Keratinocyte (primary cell): ENCODE measurements around the gene PACRGL. TPM values are rescaled to one million over a fixed set of nuclear protein-coding genes. Genes with fewer than 3 reads are reported as not detected.

Source experiments
- DNase-seq: peaks from one replicate; pipeline ENCODE4 v3.0.0-alpha.2; 2011; ENCODE audit warnings: low read depth, missing footprints, low spot score
- FAIRE-seq: peaks from 2 replicates; lab custom pipeline; 2011; peaks lifted over from hg19 to GRCh38; lab: Jason Lieb, UNC
- H2AFZ ChIP-seq: 2 replicates; pipeline ENCODE4 v1.6.0; 2012; ENCODE audit warnings: low read length, control low read depth, inconsistent platforms; ENCODE audit not compliant: control insufficient read depth
- H3K27ac ChIP-seq: 2 replicates; pipeline ENCODE4 v1.5.1; 2011; ENCODE audit warnings: low read length; ENCODE audit not compliant: control insufficient read depth, insufficient read depth
- H3K27me3 ChIP-seq: 3 replicates; pipeline ENCODE4 v1.6.0; 2011; ENCODE audit warnings: low read length; ENCODE audit not compliant: control insufficient read depth, insufficient read depth; ENCODE audit errors: extremely low read depth
- H3K36me3 ChIP-seq, 2 experiments: 2 replicates in 1 of 2; 3 replicates in 1 of 2; pipeline ENCODE4 v1.5.1; 2011; ENCODE audit warnings: low read length in 2 of 2, mild to moderate bottlenecking in 1 of 2; ENCODE audit not compliant: control insufficient read depth in 2 of 2, insufficient read depth in 2 of 2; ENCODE audit errors: extremely low read depth in 1 of 2
- H3K4me1 ChIP-seq: 3 replicates; pipeline ENCODE4 v1.5.1; 2011; ENCODE audit warnings: low read length; ENCODE audit not compliant: control insufficient read depth, insufficient read depth; ENCODE audit errors: extremely low read depth
- H3K4me2 ChIP-seq: 3 replicates; pipeline ENCODE4 v1.6.0; 2011; ENCODE audit warnings: low read depth, low read length; ENCODE audit not compliant: control insufficient read depth, insufficient read depth; ENCODE audit errors: extremely low read depth
- H3K4me3 ChIP-seq, 3 experiments: fragments of 200-600 bp in 1 of 3; sonication (generic) in 1 of 3; 2 replicates in 2 of 3; 3 replicates in 1 of 3; pipeline ENCODE4 v1.5.1; 2011 to 2016; ENCODE audit warnings: low read length in 3 of 3, mild to moderate bottlenecking in 3 of 3, control low read depth in 2 of 3, inconsistent platforms in 1 of 3, low read depth in 1 of 3, mixed read lengths in 1 of 3, mixed run types in 1 of 3, moderate library complexity in 1 of 3; ENCODE audit not compliant: control insufficient read depth in 2 of 3, insufficient read depth in 2 of 3; ENCODE audit errors: extremely low read depth in 1 of 3
- H3K79me2 ChIP-seq: 2 replicates; pipeline ENCODE4 v1.6.0; 2012; ENCODE audit warnings: low read length; ENCODE audit not compliant: control insufficient read depth, insufficient read depth
- H3K9ac ChIP-seq: 3 replicates; pipeline ENCODE4 v1.6.0; 2011; ENCODE audit warnings: low read length; ENCODE audit not compliant: control insufficient read depth, insufficient read depth; ENCODE audit errors: extremely low read depth
- H3K9me1 ChIP-seq: 3 replicates; pipeline ENCODE4 v1.6.0; 2011; ENCODE audit warnings: low read length; ENCODE audit not compliant: control insufficient read depth, insufficient read depth; ENCODE audit errors: extremely low read depth
- H3K9me3 ChIP-seq: 2 replicates; pipeline ENCODE4 v1.5.1; 2012; ENCODE audit warnings: low read depth, low read length; ENCODE audit not compliant: control insufficient read depth
- H4K20me1 ChIP-seq: 3 replicates; pipeline ENCODE4 v1.6.0; 2011; ENCODE audit warnings: low read length; ENCODE audit not compliant: control insufficient read depth, insufficient read depth; ENCODE audit errors: extremely low read depth
- EZH2 ChIP-seq: IDR thresholded peaks from one replicate; pipeline ENCODE4 v1.6.1; 2012; ENCODE audit warnings: inconsistent platforms, mild to moderate bottlenecking, low read length, moderate library complexity
- dilution Hi-C: fragments of 300-500 bp; cut with MboI; formaldehyde crosslinking; loops from one replicate; pipeline ENCODE4 v1.7.0; 2020; ENCODE audit warnings: low sequenced_read_pairs; ENCODE audit not compliant: extremely low pct_ligation_motif_present
- polyA plus RNA-seq, 5 experiments: library from polyadenylated mRNA; depleted of rRNA in 3 of 5; stranded (reverse) in 3 of 5; stranded (forward) in 1 of 5; unstranded in 1 of 5; fragments of >200 nt; gene quantifications; 1 replicate in 1 of 5; 2 replicates in 3 of 5; 3 replicates in 1 of 5; pipeline versions ENCODE4 v1.2.1 to v1.2.3, GENCODE V29; 2011 to 2012; ENCODE audit warnings: missing spikeins in 2 of 5, low read depth in 1 of 5, low replicate concordance in 1 of 5
- TF ChIP-seq, protein P1 (sequence below), 3 experiments: IDR thresholded peaks in 1 of 3; conservative IDR thresholded peaks in 1 of 3; optimal IDR thresholded peaks in 1 of 3; 2 replicates in 2 of 3; 3 replicates in 1 of 3; pipeline versions ENCODE3 to v1.5.1; 2011; ENCODE audit warnings: low read length in 3 of 3, mild to moderate bottlenecking in 3 of 3, moderate library complexity in 2 of 3, control low read depth in 1 of 3, inconsistent platforms in 1 of 3; ENCODE audit not compliant: insufficient read depth in 2 of 3; ENCODE audit errors: extremely low read depth in 1 of 3

The PACRGL gene
- polyA plus RNA-seq, 1 donor (not counting 4 experiments of a cell fraction or from before 2014, with no cell fraction given), result 18.2 TPM

- dilution Hi-C loops, result no loop called here
Observed at GRCh38 chr4:20723463-20723862, 23.2 kb downstream of the PACRGL start.

DNA sequence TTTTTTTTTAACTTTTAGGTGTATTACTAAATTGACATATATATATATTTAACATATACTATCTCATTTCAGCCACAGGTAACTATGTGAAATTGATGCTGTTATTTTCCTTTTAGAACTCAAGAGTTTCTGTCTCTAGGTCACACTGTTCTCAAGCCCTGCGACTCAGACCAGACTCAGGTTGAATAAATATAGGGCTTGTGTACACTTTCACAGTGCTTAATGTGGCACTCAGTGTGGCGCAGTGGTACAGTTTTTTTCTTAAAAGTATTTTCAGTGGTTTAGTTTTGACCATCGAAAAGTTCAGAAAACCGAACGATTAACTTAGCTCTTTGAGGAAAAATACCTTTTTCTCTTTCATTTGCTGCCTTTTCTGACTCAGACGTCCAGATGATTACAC lies 24.7 kb downstream of the PACRGL start:
- no peak for TF ChIP-seq EZH2
- TF ChIP-seq, protein P1, sequence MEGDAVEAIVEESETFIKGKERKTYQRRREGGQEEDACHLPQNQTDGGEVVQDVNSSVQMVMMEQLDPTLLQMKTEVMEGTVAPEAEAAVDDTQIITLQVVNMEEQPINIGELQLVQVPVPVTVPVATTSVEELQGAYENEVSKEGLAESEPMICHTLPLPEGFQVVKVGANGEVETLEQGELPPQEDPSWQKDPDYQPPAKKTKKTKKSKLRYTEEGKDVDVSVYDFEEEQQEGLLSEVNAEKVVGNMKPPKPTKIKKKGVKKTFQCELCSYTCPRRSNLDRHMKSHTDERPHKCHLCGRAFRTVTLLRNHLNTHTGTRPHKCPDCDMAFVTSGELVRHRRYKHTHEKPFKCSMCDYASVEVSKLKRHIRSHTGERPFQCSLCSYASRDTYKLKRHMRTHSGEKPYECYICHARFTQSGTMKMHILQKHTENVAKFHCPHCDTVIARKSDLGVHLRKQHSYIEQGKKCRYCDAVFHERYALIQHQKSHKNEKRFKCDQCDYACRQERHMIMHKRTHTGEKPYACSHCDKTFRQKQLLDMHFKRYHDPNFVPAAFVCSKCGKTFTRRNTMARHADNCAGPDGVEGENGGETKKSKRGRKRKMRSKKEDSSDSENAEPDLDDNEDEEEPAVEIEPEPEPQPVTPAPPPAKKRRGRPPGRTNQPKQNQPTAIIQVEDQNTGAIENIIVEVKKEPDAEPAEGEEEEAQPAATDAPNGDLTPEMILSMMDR (optimal IDR thresholded peaks at IDR 0.05 in 1 of 3, IDR thresholded peaks at IDR 0.05 in 1 of 3, conservative IDR thresholded peaks at IDR 0.05 in 1 of 3; ENCODE audit: extremely low read depth in 1 of 3, insufficient read depth in 2 of 3, low read length in 3 of 3), result no peak

More at GRCh38 chr4:20723463-20723862, 23.2 kb downstream of the PACRGL start:
- no peaks in the 10 kb centered on the region for H4K20me1 ChIP-seq
- H3K36me3 ChIP-seq, result peaks cover 0 to 3% of the 10 kb centered on the region in 2 experiments
- H3K4me1 ChIP-seq, result no peaks in the 10 kb centered on the region
- DNase-seq (no peak), FAIRE-seq (no peak)
- H3K4me3 ChIP-seq, result no peak overlapping the region
- H3K9ac ChIP-seq, result no peak overlapping the region
- TF ChIP-seq, protein P1 (optimal IDR thresholded peaks at IDR 0.05 in 1 of 3, IDR thresholded peaks at IDR 0.05 in 1 of 3, conservative IDR thresholded peaks at IDR 0.05 in 1 of 3; ENCODE audit: extremely low read depth in 1 of 3, insufficient read depth in 2 of 3, low read length in 3 of 3), result no peak
- TF ChIP-seq EZH2, result no peak
- no peaks in the 10 kb centered on the region for H3K79me2 ChIP-seq
- H3K27me3 ChIP-seq, result no peaks in the 10 kb centered on the region
- H3K9me1 ChIP-seq, result no peaks in the 10 kb centered on the region
- H2AFZ ChIP-seq, result no peak overlapping the region
- no peak overlapping the region for H3K4me2 ChIP-seq
- H3K27ac ChIP-seq, result no peak overlapping the region
- H3K9me3 ChIP-seq, result peaks cover 5% of the 10 kb centered on the region

More for the DNA sequence above, 24.7 kb downstream of the PACRGL start:
- no peak for DNase-seq
- Histone ChIP-seq H3K4me2 (no peak overlapping the region), H2AFZ (no peak overlapping the region), H3K27ac (no peak overlapping the region), H3K4me1 (no peaks in the 10 kb centered on the region), H3K4me3 (no peak overlapping the region), H3K36me3 (peaks cover 0 to 5% of the 10 kb centered on the region in 2 experiments), H3K27me3 (no peaks in the 10 kb centered on the region), H3K9ac (no peak overlapping the region), H4K20me1 (no peaks in the 10 kb centered on the region), H3K9me3 (peaks cover 5% of the 10 kb centered on the region), H3K79me2 (no peaks in the 10 kb centered on the region), H3K9me1 (no peaks in the 10 kb centered on the region)
- FAIRE-seq, result no peak
- dilution Hi-C loops, result no loop called here
